Lower leg skin (tissue), 4 donors: ENCODE results near the gene CIZ1. TPM values are rescaled to one million over a fixed set of nuclear protein-coding genes. Genes with fewer than 3 reads are reported as not detected.

Experiments
- DNase-seq, 2 donors: peaks; one replicate each; pipeline ENCODE4 v3.0.0-alpha.2; 2019; ENCODE audit warnings: low spot score in 2 of 2
- H3K4me3 ChIP-seq: fragments of 200-600 bp; sonication (generic); 2 replicates; pipeline ENCODE4 v1.5.1; 2017; ENCODE audit warnings: mild to moderate bottlenecking, low read depth; ENCODE audit not compliant: poor library complexity, severe bottlenecking
- CTCF ChIP-seq, 3 donors: fragments of 450-650 bp; IDR thresholded peaks; one replicate each; pipeline ENCODE4 v1.5.1; 2016; ENCODE audit warnings: antibody characterized with exemption in 3 of 3, mild to moderate bottlenecking in 3 of 3, moderate library complexity in 2 of 3
- POLR2A ChIP-seq, 2 donors: fragments of 450-650 bp; IDR thresholded peaks; one replicate each; pipeline ENCODE4 v1.6.1; 2016 to 2017; ENCODE audit warnings: antibody characterized with exemption in 2 of 2, mild to moderate bottlenecking in 1 of 2, moderate library complexity in 1 of 2
- WGBS, 2 donors: methylation state at CpG; one replicate each; pipeline ENCODE4 v1.1.5; 2018; 5-methylcytosine and 5-hydroxymethylcytosine counted together
- intact Hi-C: fragments of 100-400 bp; cut with DNase I; formaldehyde crosslinking; loops from one replicate; pipeline ENCODE4 v1.15.0; 2023; ENCODE audit warnings: low total_unique reads
- total RNA-seq, 4 donors: library from RNA; depleted of rRNA; stranded (reverse); fragments of >200 nt; gene quantifications; one replicate each; pipeline ENCODE4 v1.1.0, GENCODE V29; 2016

Gene CIZ1
- total RNA-seq, 4 donors from 2014 or later, result 71.6 to 135 (median 83.9) TPM

GRCh38 chr9:128219831-128220230 lies 28.5 kb upstream of the CIZ1 start:
- WGBS, 2 donors, result 86 to 95% methylated on average over 9 of the region's 9 CpGs

GRCh38 chr9:128218518-128219389 lies 27.4 kb upstream of the CIZ1 start:
- intact Hi-C loops, result loop anchor here (5.0 kb wide), 1 partner anchor 1621 kb away; no protein-coding TSS in a partner anchor
- peak; percentile 96 to 98 for DNase-seq
- WGBS, 2 donors, result 19 to 33% methylated on average over 45 to 47 of the region's 47 CpGs
- H3K4me3 ChIP-seq, result no peak overlapping the region
- TF ChIP-seq CTCF (IDR thresholded peaks at IDR 0.05), result no peak
- no peak for TF ChIP-seq POLR2A (IDR thresholded peaks at IDR 0.05)

More at GRCh38 chr9:128219831-128220230, 28.5 kb upstream of the CIZ1 start:
- H3K4me3 ChIP-seq, result no peak overlapping the region
- TF ChIP-seq POLR2A (IDR thresholded peaks at IDR 0.05) (no peak), CTCF (IDR thresholded peaks at IDR 0.05) (no peak)
- intact Hi-C loops, result loop anchor here (5.0 kb wide), 1 partner anchor 1623 kb away; no protein-coding TSS in a partner anchor
- no peak for DNase-seq

GRCh38 chr9:128218172-128218517 lies 26.8 kb upstream of the CIZ1 start:
- WGBS, 2 donors, result 60 to 81% methylated on average over 11 of the region's 11 CpGs
- no peak overlapping the region for H3K4me3 ChIP-seq
- no peak for TF ChIP-seq POLR2A (IDR thresholded peaks at IDR 0.05)
- TF ChIP-seq CTCF (IDR thresholded peaks at IDR 0.05), result no peak
- intact Hi-C loops, result loop anchor here (5.0 kb wide), 1 partner anchor 1621 kb away; no protein-coding TSS in a partner anchor
- no peak for DNase-seq

- H3K4me3 ChIP-seq, result no peak overlapping the region
- no peak for DNase-seq
- WGBS, 2 donors, result 78 to 85% methylated on average over 16 of the region's 16 CpGs
- TF ChIP-seq CTCF (IDR thresholded peaks at IDR 0.05), result no peak
- TF ChIP-seq POLR2A (IDR thresholded peaks at IDR 0.05), result no peak
- intact Hi-C loops, result loop anchor here (5.0 kb wide), 1 partner anchor 1620 kb away; no protein-coding TSS in a partner anchor
Measured at GRCh38 chr9:128216781-128217553, 25.6 kb upstream of the CIZ1 start.

GRCh38 chr9:128215491-128216409 lies 24.4 kb upstream of the CIZ1 start:
- no peak for TF ChIP-seq CTCF (IDR thresholded peaks at IDR 0.05)
- no peak for TF ChIP-seq POLR2A (IDR thresholded peaks at IDR 0.05)
- no peak overlapping the region for H3K4me3 ChIP-seq
- 43 to 62% methylated on average over 8 to 10 of the region's 10 CpGs for WGBS, 2 donors
- intact Hi-C loops, result loop anchor here (5.0 kb wide), 1 partner anchor 1618 kb away; no protein-coding TSS in a partner anchor
- peak in 1 of 2 donors; percentile 69 for DNase-seq
